Amniotic epithelial cell (primary cell): Measurements from ENCODE around the gene PLEKHM3.
"Not testable (repeated sequence)": the region's sequence is repeated elsewhere in the genome, so short reads cannot be mapped to it uniquely, and the experiment has no call there.

Source experiments
- DNase-seq: peaks from one replicate; pipeline ENCODE4 v3.0.0-alpha.2; 2010; ENCODE audit warnings: low read depth

The PLEKHM3 gene

DNA sequence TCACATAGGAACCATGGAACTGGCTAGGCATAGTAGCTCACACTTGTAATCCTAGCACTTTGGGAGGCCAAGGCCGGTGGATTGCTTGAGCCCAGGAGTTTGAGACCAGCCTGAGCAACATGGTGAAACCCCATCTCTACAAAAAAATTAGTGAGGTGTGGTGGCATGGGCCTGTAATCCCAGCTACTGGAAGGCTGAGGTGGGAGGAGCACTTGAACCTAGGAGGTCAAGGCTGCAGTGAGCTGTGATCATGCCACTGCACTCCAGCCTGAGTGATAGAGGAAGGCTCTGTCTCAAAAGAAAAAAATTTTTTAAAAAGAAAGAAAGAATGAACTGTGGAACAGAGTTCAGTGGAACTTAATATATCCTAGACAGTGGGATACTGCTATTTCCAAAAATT lies 76.1 kb downstream of the PLEKHM3 start:
- not testable (repeated sequence) for DNase-seq

DNA sequence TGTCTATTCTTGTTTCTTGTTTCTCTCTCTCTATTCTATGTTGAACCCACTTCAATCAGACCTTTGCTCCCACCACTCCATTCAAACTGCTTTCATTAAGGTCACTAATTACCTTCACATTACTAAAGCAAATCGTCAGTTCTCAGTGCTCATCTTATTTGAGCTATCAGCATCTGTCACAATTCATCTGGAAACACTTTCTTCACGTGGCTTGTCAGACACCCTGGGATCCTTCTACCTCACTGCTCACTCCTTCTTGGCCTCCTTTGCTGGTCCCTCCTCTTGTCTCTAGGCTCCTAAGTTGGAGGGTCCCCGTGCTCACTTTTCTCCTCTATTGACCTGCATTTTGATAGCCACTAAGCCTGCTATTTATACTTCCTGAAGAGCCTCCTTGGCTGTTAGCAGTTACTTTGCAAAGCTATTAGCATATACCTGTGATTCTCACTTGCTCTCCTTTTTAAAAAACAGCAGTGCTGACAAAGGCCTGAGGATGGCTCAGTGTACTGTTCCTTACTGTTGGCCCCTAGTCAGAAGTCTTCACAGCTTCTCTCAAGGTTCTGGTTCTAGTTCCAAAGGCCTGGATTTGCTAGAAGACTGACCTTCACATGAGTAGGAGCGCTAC lies 80.2 kb downstream of the PLEKHM3 start:
- DNase-seq, result no peak

DNA sequence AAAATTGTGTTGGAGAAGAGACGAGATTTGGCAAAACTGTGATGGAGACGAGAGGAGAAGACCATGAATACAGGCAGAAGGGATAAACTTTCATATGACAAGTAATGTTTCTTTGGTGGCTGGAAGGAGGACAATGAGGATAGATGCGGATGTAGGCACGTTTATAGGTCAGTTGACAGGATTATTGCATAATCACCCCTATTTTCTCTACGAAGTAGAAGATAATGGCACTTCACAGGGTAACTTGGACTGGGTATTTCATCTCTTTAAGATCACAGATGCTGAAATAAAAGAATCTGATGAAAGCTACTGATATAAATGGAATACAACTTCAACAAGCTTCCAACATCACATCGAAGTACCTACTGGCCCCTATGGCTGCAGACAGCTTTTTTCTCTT lies 81.0 kb downstream of the PLEKHM3 start:
- no peak for DNase-seq

DNA sequence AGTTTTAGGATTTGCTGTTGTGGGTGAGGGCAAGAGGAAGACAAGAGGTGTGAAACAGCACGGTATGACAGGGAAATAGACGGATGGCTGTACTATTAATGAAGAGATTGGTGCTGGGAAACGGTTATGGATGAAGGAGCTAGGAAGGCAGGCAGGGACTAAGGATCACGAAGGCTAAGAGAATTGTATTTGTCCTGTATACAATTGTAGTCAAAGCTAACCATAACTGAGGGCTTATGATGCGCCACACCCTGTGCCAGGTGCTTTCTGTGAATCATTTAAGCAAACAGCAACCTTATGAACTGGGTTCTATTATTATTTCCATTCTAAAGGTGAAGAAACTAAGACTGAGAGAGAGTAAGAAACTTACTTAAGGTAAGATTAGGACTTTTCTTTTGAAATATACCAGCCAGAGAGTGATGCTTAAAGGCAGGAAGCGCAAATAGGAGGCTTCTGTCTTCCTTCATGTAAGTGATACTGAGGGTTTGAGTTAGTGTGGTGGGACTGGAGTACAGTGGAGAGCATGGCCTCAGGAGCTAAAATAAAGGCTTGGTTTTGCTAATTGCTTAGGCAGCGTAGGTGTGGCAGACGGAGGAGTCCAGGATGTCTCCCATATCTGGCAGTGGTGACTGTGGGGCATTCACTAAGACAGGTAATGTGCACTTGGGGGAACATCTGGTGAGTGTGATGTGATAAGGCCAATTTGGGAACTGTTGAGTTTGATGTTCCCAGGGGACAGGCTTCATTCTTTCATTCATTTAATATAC lies 85.8 kb downstream of the PLEKHM3 start:
- DNase-seq, result no peak

DNA sequence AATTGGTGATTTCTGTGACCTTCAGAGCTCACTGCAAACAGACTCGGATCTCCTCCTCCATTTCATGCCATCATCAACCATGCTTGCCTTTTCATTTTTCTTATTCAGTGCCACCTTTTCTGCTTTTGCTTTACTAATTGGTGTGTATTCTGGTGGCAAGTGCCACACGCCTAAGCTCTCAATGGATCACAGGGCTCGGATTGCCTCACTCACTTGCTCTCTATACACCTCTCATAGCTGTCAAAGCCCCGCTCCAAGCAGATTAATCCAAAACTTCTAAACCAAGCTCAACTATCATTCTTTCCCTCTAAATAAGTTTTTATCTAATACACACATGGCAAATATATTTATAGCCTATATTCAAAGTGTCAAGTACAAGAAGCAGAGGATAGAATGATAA lies 86.4 kb downstream of the PLEKHM3 start:
- no peak for DNase-seq

DNA sequence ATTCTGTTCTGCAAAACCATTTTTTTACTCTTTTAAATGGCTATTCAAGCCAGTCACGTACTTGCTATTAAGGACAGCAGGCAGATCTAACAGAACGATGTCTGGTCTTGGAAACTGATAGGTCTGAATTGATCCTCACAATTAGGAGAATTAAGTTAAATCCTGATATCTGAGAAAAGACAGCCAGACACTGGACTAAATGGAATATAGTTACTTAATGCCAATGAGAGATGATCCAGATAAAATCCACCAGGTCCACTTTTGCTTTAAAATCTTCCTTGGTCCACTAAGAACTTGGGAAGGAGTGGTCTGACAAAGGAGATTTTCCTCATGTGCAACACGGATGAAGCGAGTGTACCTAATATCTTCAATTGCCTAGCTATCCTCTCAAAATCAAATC lies 86.9 kb downstream of the PLEKHM3 start:
- DNase-seq, result no peak

DNA sequence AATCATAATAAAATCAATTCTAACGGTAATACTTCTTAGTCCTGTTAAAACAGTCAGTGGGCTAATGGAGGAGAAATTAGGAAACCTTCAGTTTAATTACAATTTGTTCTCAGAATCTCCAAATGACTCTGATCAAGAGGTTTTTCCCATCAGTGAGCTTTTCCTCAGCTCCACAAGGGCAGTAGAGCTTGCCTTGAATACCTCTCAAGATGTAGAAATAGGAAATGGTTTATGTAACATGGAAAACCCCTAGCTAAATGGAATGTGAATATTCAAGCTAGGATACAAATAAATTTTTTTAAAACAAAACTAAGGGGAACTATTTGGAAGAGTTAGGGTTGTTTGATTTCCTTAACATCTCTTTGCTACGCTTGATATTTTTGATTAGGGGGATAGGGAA lies 87.5 kb downstream of the PLEKHM3 start:
- DNase-seq, result no peak

DNA sequence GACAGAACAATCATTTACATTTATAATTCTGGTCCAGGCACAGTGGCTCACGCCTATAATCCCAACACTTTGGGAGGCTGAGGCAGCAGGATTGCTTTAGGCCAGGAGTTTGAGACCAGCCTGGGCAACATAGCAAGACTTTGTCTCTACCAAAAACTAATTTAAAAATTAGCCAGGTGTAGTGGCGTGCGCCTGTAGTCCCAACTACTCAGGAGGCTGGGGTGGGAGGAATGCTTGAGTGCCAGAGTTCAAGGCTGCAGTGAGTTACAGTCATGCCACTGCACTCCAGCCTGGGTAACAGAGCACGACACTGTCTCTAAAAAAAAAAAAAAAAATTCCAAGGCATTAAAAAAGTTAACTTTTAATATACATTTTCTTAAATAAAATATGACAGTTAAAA lies 88.1 kb downstream of the PLEKHM3 start:
- no peak for DNase-seq

DNA sequence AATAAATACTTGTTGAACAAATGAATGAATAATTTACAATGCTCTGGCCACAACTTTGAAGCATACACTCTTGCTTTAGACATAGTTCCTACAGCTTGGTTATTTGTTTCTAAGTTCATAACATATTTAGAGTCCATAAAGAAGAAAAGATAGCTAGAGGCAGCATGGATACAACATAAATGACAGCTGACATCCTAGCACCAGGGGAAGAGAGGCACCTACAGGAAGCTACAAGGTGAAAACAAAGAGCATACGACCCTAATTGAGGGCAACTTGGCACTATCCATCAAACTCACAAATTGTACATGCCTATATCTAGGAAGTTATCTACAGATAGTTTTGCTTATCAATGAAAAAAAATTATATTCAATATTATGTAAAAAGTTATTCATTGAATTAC lies 88.9 kb downstream of the PLEKHM3 start:
- no peak for DNase-seq

DNA sequence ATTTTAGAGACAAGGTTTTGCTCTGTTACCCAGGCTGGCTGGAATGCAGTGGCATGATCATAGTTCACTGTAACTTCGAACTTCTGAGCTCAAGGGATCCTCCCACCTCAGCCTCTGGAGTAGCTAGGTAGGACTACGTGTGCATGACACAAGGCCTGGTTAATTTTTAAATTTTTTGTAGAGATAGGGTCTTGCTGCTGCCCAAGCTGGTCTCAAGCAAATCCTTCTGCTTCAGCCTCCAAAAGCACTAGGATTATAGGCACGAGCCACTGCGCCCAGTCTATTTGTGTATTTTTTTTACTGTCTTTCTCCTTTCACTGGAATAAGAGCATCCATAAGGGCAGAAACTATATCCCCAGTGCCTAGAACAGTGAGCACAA lies 89.3 kb downstream of the PLEKHM3 start:
- DNase-seq, result no peak

DNA sequence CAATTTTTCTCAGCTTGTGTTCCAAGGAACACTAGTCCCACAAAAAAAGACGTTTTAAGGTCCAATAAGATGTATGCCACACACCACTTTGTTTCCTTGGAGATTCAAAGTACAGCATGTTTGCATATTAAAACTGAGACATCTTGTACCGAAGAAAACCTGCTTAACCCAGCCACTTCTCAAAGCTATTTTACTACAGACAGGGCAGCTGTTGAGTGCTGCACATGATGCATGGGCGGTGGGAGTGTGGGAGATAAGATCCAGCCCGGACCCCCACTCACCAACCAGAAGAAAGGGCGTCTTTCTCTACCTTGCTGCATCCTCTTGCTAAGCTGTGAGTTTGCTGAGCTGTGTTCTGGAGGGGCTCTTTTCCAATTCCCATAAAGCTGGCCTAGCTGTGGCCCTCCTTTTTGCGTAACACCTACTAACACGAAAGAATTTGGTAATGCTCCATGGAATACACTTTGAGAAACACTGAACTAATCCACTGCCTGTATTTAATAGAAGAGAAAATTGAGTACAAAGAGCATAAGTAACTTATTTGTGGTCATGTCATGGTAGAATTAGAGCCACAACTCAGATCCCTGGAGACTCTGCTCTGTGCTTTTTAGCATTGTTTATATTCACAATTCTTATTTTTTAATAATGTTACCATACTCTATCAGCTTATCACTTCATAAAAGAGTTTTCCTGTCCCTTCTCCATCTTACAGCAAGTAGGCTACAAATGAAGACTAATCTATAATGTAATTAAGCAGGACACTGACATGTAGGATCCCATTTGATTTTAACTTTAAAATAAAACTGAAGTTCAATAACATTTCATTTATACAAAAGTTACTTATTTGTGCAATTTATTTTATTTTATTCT lies 90.0 kb downstream of the PLEKHM3 start:
- DNase-seq, result no peak

DNA sequence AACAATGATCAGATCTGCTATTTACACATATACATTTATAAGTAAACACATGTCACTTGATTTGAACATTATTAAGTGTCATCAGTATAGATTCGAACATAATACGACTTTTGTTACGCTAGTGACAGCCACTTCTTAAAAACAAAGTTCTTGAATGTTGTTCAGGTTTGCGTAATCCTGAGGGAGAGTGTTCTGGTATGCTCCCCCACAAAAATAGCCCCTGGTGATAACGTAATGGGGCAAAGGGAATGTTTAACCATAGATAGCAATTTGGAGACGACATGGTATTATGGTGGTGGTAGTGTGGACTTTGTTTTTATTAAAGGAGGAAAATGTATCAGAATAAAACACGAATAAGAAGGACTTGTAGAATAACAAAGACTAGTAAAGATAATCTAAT lies 90.6 kb downstream of the PLEKHM3 start:
- DNase-seq, result peak; percentile 9

DNA sequence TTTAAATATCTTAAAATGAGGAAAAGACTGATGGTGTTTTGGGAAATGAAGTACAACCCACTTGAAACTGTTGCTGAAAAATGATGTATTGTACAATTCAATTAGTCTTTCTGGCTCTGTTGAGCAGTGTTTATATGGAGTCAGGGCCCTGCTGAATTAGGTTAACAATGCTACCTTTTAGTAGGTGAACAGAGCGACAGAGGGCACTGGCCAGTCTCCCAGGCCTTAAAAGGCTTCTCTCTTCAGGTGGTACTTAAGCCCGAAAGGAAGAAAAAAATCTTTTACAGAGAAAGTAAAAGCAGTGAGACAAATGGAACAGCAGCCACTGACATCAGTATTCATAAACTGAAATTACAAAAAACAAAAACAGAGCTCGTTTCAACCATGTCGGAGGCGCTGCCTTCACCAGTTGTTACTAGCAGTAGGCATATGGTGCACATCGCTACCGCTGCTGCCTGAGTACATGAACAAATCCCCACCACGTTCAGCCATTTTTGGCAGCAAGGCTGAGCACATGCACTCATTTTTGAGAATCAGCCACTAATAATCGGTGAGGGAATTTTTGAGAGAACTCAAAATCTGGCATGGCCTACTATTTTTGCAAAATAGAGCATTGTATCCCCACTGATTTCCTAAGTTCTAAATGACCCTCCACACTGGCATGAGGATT lies 91.8 kb downstream of the PLEKHM3 start:
- DNase-seq, result no peak

DNA sequence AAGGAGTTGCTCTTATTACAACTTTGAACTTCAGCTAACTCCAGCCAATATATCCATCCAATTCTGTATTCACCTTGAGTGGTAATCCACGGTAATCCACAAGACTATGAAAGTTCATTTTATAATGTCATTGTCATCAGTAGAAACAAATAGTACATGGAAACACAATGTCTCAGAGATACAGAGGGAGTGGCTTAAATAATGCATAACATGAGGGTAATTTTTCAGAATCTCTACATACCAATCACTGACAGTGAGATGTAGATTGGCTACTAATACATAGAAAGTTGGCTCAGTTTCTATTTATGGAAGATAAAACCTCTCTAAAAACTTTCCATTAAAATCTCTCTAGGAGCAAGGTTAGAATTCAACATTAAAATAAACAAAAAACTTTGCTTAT lies 93.2 kb downstream of the PLEKHM3 start:
- no peak for DNase-seq

DNA sequence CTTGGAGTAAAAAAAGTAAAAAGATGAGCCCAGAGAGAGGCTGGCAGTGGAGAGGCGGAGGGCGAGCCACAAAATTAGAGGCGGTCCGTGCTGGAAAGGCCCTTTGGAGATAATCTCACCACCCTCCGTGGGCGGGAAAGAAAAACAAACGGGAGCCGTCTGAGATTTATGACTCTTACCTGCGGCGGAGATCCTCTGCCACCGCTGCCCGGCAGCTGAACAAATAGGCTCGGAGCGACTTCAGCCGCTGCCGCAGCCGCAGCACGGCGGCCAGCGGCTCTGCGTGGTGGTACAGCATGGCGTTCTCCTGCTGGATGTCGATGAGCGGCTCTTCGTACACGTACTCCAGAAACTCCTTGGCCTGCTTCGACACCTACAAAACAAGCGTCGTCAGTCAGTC lies 94.6 kb downstream of the PLEKHM3 start:
- no peak for DNase-seq

DNA sequence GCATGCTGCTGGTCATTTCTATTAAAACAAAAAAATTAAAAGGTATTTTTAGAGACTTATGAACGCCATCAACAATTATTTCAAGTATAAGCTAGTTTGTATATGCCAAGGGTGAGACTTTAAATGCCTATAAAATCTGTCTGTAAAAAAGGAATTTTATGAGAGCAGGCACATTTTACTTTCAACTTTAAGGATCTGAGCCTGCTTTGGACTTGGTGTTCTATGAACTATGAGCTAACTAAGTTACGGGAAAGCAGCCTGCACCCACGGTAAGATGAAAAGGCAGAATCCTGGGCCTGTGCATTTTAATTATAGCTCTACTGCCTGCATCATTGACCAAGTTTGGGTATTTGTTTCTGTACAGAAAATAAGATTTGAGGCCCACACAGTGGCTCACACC lies 95.4 kb downstream of the PLEKHM3 start:
- no peak for DNase-seq

DNA sequence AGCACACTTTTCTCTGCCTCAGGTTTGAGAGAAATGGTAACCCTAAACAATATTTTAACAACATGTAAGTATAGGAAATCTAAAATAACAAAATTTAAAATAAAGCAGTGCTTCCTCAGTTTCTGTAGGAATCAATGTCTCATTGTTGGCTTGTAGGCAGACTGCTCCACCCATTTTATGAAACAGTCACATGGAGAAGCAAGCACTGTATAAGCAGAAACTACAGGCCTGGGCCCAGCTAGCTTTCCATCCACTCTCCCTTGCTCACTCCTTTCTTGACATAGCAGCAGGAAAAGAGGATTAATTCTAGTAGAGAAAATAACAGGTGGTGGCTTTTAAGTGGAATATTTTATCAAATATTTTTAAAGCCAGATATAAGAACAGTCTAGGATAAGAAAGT lies 97.2 kb downstream of the PLEKHM3 start:
- DNase-seq, result no peak

DNA sequence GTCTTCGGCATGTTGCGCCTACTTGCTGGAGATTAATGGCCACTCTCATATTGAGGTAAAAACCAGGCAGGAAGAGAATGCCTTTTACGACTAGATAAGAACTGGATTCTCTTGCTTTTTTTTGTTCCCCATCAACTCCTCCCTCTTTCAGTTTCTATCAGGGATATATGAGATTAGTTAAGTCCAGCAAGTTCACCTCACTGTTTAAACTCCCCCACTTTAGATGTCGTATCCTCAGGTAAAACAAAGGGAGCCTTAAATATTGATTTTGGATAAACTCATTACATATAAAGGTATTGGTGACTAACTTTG lies 98.4 kb downstream of the PLEKHM3 start:
- DNase-seq, result peak; percentile 46

DNA sequence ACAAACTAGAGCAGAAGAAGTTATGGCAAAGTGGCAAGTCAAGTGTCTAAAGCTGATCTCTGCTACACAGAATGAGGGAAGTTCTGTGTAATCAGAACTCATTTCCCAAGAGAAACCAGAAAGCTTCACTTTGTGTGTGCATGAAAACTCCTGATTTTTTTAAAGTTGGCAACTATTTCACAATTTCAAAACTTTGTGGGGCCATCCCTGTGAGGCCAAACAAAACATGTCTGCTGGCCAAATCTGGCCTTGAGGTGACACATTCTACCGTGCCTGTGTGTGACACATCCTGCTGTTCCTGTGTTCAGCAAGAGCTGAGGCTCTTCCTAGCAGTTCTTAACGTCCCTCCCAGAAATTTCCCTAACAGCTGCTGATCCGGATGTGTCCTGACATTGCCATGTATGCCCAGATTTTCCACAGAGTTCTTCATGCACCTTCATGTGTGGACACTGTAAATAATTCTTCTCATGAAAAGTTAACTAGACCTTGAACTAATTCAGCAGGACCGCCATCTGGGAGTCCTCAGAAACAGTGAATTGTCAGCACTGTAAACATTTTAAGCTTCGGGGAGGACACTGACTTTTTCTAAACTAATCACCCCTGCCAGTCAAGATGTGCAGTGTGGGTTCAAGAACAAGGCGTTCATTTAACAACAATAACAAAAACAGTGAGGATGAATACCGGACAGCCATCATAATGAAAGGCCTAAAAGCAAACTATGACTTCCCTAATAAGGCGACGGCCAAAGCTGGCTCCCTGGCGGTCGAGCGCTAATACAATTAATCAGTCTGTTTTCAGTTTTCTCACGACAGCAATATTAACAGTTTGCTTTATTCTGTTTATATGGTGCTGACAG lies 99.0 kb downstream of the PLEKHM3 start:
- DNase-seq, result peak; percentile 55

DNA sequence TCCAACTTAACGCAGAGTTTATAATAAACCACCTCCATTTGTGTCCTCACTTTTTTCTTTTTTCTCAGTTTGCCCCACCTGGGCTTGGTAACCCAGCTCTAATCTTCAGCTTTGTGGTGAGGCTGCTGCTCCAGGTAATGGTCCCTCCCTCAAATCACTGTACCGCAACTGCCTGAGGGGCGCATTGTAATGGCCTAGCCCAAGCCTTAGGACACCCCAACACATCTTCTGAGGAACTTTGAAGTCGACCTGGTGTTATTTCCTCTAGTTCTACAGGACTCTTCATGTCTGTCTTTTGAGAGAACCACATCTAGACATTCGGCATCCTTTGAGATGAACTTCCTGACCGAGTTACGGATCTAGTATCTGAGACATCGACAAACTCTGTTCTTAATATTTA lies 99.7 kb downstream of the PLEKHM3 start:
- DNase-seq, result no peak

DNA sequence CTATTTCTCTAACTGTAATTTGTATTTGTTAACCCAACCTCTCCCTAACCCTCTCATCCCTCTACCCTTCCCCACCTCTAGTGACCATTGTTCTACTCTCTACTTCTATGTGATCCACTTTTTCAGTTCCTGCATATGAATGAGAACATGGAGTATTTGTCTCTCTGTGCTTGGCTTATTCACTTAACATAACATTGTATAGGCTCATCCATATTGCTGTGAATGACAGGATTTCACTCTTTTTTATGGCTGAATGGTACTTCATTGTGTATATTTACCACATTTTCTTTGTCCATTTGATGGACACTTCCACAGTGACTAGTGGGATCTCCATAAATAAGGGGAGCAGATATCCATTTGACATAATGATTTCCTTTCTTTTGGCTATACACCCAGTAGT lies 103.7 kb downstream of the PLEKHM3 start:
- no peak for DNase-seq

DNA sequence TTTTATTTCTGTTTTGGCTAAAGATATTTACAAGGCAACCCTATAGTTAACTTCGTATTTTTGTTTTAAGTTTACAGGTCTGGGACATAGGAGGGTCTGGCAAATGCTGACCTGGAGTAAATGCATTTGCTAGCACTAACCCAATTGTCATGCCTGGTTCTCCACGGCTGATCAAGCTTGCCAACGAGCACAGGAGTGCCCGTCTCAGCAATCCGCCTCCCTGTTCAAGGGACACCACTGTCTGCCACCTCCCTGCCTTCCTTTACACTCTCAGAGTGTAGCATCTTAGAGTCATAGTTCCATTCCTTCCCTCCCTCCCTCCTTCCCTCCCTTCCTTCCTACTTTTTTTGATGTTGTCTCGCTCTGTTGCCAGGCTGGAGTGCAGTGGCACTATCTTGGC lies 104.6 kb downstream of the PLEKHM3 start:
- DNase-seq, result no peak
